ENCODE results near the gene FGFRL1.
"Not testable (repeated sequence)": the region's sequence is repeated elsewhere in the genome, so short reads cannot be mapped to it uniquely, and the experiment has no call there.

FGFRL1 gene

DNA sequence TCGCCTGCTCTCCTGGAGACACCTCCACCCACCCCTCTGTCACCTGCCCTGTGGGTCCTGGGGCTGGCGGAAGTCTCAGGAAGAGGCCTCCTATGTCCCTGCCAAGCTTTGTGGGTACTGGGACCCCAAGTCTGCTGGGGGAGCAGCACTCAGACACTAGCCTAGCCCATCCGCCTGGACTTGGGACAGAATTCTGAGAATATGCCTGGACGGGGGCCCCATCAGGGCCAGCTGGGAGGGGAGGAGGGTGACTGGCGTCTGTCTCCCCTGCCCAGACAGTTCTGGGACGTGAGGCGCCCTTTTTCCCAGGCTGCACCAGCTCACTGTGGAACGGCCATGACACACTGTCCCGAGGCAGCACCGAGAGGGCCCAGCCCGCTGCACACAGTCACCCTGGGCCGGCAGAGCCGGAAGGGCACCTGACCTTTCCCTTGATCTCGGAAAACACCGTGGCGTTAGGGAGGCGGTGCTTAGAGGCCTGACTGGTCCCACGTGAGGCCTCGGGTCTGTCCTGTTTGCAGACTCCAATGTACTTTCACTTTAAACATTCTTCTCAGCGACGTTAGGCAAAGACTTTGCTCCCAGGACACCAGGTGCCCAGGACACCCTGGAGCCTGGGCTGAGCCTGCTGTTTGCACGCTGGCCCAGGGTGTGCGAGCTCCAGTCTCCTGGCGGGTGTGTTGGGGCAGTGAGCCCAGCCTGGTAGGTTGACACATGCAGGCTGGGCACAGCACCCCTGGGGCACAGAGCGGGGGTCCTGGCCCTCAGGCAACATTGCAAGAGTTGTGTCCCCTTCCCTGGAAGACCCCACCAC lies 18.9 kb upstream of the FGFRL1 start:
- DNase-seq (ENCODE audit: low spot score), result no peak

- no peak for DNase-seq (ENCODE audit: low spot score)
Observed at GRCh38 chr4:993111-994029, 18.1 kb upstream of the FGFRL1 start, which contains the start of gene SLC26A1. Gene SLC26A1, minus strand, starts transcription at chr4:993404. Its CDS starts 1,701 bp downstream, at chr4:991703.

DNA sequence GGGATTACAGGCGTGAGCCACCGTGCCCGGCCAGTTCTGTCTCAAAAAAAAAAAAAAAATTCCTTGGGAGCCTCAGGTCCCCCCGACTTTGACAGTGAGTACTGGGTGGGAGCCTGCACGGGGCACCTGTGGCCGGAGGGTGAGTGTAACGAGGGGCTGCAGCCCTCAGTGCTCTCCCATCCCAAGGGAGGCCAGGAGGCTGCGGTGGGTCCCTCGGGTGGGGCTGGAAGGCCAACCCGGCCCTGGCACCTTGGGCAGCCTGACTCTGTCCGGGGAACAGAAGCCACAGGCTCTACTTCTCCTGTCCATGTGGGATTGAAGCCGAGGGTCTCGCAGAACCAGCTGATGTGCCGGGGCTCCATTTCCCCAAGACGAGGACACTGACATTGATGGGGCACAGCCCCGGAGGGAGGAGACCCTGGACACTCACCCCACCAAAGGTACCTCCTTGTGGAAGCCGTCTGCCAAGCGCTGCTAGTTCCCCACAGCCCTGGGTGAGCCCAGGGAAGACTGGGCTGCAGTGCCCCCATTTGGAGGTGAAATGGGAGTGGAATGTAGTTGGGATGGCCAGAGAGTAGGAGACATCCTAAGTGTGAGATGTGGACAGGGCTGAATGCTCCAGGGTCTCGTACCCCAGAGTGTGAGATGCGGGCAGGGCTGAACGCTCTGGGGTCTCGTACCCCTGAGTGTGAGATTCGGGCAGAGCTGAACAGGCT lies 16.0 kb upstream of the FGFRL1 start:
- DNase-seq (ENCODE audit: low spot score), result no peak

- DNase-seq (ENCODE audit: low spot score), result peak; percentile 45
Observed at GRCh38 chr4:996030-996996, 15.1 kb upstream of the FGFRL1 start.

DNA sequence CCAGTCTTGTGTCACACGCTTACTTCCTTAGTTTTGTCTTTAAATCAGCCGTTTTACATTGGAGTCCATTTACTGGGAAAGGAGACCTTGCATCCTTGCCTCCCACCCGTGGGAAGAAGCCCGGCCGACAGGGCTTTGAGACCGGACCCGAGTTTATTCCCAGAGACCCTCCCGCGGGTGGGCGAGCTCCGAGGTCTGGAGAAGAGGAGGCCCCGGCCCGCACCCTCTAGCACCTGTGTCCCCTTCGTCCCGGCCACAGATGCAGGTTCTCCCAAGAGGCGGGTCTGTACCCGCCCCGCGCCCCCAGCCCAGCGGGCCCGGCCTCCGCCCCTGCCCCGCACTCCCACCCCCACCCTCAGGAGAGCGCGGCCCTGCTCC lies 14.4 kb upstream of the FGFRL1 start:
- DNase-seq (ENCODE audit: low spot score), result no peak

DNA sequence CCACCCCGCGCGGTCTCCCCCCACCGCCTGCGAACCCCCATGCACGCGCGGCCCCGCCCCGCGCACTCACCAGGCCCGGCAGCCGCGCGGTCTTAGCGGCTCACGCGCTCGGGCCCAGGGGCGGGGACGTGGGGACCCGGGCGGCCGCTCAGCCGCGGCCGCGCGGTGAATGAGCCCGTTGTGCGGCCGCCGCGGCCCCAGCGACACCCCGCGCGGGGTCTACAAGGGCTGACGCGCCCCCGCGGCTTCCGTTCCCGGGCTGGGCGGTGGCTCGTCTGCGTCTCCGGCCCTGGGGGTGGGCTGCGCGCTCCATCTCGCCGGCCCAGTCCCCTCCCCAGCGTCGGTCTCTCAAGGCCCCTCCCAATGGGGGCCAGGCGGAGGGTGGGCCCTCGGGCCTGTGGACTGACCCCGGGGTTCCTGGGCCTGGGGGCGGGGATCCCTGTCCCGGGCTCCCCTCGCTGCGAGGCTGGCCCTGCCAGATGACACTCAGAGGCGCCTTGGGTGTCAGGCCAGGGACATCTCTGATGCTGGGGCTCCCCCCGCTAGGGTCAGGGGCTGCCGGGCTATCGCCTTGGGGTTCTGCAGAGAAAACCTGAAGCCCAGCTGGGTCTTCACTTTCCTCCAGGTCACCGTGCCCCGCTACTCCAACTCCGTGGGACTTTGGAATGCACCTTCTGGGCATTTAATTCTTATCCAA lies 13.9 kb upstream of the FGFRL1 start:
- DNase-seq (ENCODE audit: low spot score), result peak; percentile 24

- DNase-seq (ENCODE audit: low spot score), result no peak
Observed at GRCh38 chr4:998096-998691, 13.2 kb upstream of the FGFRL1 start.

DNA sequence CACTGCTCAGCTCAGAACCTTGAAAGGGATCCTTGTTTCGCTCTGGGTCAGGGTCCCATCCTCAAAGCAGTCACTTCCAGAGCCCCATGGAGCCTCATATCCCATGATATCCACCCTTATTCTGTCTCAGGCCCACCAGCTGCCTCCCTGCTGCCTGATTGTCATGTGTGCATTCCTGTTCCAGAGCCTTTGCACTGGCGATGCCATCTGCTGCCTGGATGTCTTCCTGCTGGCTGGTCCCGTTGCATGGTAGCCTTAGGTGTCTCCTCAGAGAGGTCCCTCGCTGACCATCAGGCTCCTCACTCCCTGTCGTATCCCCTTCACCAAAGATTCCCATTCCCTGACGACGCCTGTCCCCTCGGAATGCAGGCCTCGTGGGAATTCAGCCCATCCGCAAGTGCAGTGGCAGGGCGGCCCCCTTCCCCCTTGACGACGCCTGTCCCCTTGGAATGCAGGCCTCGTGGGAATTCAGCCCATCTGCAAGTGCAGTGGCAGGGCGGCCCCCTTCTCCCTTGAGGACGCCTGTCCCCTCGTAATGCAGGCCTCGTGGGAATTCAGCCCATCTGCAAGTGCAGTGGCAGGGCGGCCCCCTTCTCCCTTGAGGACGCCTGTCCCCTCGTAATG lies 12.1 kb upstream of the FGFRL1 start:
- DNase-seq (ENCODE audit: low spot score), result not testable (repeated sequence)

DNA sequence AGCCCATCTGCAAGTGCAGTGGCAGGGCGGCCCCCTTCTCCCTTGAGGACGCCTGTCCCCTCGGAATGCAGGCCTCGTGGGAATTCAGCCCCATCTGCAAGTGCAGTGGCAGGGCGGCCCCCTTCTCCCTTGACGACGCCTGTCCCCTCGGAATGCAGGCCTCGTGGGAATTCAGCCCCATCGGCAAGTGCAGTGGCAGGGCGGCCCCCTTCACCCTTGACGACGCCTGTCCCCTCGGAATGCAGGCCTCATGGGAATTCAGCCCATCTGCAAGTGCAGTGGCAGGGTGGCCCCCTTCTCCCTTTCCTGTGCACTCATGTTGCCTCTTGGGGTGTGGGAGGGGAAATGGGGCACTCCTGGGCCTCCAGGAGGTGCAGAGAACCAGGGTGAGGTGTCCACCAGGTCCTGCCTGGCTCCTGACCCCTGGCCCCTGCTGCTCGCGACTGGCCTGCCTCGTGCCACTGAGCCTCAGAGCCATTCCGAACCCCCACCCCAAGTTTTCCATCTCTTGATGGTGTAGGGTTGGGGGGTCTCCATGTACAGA lies 11.5 kb upstream of the FGFRL1 start:
- DNase-seq (ENCODE audit: low spot score), result no peak

DNA sequence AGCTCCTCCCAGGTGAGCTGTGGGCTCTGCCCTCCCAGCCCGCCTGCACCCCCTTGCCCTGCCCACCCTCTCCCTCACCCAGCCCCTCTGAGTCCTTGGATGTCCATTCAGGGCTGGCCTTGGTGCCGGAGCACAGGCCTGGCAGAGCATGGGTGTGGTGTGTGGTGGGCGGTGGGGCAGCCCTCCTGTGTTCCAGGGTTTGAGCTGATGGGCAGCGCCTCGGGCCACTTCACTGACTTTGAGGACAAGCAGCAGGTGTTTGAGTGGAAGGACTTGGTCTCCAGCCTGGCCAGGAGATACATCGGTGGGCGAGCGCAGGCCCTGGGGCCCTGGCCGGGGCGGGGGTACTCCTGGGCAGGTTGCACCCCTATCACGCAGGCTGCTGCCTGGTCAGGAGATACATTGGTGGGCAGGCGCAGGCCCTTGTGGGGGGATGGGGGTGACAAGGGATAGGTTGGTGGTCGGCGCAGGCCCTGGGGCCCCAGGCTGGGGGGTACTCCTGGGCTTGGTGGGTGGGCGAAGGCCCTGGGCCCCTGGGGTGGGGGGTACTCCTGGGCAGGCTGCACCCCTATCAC lies 10.7 kb upstream of the FGFRL1 start:
- no peak for DNase-seq (ENCODE audit: low spot score)

- DNase-seq (ENCODE audit: low spot score), result no peak
Observed at GRCh38 chr4:1001561-1002130, 9.8 kb upstream of the FGFRL1 start.

- DNase-seq (ENCODE audit: low spot score), result no peak
Observed at GRCh38 chr4:1002131-1002630, 9.2 kb upstream of the FGFRL1 start.

DNA sequence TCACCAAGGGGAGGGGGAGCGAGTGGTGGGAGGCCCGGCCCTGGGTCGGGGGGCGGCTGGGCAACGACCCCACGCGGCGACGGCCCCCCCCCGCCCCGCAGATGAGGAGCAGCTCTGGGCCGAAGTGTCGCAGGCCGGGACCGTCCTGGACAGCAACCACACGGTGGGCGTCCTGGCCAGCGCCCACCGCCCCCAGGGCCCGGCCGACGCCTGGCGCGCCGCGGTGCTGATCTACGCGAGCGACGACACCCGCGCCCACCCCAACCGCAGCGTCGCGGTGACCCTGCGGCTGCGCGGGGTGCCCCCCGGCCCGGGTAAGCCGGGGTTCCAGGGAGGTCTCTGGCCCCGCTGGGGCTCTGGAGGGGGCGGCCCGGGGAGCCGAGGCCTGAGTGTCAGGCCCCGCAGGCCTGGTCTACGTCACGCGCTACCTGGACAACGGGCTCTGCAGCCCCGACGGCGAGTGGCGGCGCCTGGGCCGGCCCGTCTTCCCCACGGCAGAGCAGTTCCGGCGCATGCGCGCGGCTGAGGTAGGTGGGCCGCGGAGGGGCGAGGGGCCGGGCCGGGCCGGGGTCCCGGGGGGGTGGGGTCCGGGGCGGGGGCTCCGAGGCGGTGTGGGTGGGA lies 8.7 kb upstream of the FGFRL1 start:
- no peak for DNase-seq (ENCODE audit: low spot score)

GRCh38 chr4:1003271-1004070 lies 8.0 kb upstream of the FGFRL1 start:
- DNase-seq (ENCODE audit: low spot score), result no peak

GRCh38 chr4:1004071-1004418 lies 7.4 kb upstream of the FGFRL1 start:
- DNase-seq (ENCODE audit: low spot score), result no peak

- no peak for DNase-seq (ENCODE audit: low spot score)
Observed at GRCh38 chr4:1004557-1005485, 6.6 kb upstream of the FGFRL1 start.
